Tibial nerve (tissue), 3 donors: ENCODE results near the gene ANK2.

Experiments
- POLR2A ChIP-seq, 2 donors: fragments of 450-650 bp; IDR thresholded peaks; one replicate each; pipeline ENCODE4 v1.6.1; 2017; ENCODE audit warnings: antibody characterized with exemption in 2 of 2, mild to moderate bottlenecking in 2 of 2, moderate library complexity in 2 of 2
- TF ChIP-seq, protein P1 (sequence below), 5 experiments: fragments of 200-600 bp in 3 of 5; fragments of 450-650 bp in 2 of 5; sonication (generic) in 3 of 5; IDR thresholded peaks; one replicate each; pipeline ENCODE4 v1.5.1; 2016 to 2019; ENCODE audit warnings: antibody characterized with exemption in 5 of 5, mild to moderate bottlenecking in 3 of 5, moderate library complexity in 2 of 5

DNA sequence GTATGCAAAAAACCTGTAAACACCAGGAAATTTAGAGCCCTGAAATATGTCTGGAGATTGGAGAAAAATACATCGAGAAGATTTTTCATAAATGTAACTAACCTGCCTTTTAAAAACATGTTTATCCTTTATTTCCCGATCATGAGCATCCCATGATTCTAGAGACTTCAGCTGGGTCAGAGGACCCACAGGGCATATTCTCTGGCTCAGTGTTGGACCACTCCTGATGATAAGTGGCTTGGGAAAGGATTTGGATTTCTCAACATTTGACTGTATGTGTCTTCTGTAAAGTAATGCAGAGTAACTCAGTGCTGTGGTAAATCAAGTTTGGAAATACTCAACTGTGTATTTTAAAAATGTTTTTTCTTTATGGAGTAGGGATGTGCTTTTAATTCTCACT lies 40.0 kb upstream of the ANK2 start:
- TF ChIP-seq, protein P1, sequence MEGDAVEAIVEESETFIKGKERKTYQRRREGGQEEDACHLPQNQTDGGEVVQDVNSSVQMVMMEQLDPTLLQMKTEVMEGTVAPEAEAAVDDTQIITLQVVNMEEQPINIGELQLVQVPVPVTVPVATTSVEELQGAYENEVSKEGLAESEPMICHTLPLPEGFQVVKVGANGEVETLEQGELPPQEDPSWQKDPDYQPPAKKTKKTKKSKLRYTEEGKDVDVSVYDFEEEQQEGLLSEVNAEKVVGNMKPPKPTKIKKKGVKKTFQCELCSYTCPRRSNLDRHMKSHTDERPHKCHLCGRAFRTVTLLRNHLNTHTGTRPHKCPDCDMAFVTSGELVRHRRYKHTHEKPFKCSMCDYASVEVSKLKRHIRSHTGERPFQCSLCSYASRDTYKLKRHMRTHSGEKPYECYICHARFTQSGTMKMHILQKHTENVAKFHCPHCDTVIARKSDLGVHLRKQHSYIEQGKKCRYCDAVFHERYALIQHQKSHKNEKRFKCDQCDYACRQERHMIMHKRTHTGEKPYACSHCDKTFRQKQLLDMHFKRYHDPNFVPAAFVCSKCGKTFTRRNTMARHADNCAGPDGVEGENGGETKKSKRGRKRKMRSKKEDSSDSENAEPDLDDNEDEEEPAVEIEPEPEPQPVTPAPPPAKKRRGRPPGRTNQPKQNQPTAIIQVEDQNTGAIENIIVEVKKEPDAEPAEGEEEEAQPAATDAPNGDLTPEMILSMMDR (IDR thresholded peaks at IDR 0.05) = no peak
- no peak for TF ChIP-seq POLR2A (IDR thresholded peaks at IDR 0.05)
